H9 (cell line): Measurements from ENCODE around the gene PER2. TPM values are rescaled to one million over a fixed set of nuclear protein-coding genes. Genes with fewer than 3 reads are reported as not detected.

Experiments used
- DNase-seq: peaks from one replicate; pipeline ENCODE4 v3.0.0-alpha.2; 2017
- H2AFZ ChIP-seq: one replicate; pipeline ENCODE4 v1.6.1; 2013; ENCODE audit warnings: mild to moderate bottlenecking, low read length, control low read depth, moderate library complexity
- H2AK5ac ChIP-seq: 2 replicates; pipeline ENCODE4 v1.6.1; 2013; ENCODE audit warnings: low read length, control low read depth, mixed read lengths; ENCODE audit not compliant: insufficient read length
- H2BK120ac ChIP-seq: one replicate; pipeline ENCODE4 v1.6.1; 2013; ENCODE audit warnings: low read depth, mild to moderate bottlenecking, low read length, control low read depth, inconsistent platforms; ENCODE audit not compliant: poor library complexity, severe bottlenecking
- H2BK12ac ChIP-seq: 2 replicates; pipeline ENCODE4 v1.6.1; 2013; ENCODE audit warnings: low read length, control low read depth, mixed read lengths, low read depth; ENCODE audit not compliant: insufficient read length
- H2BK15ac ChIP-seq: 2 replicates; pipeline ENCODE4 v1.6.1; 2013; ENCODE audit warnings: low read depth, low read length, control low read depth
- H2BK20ac ChIP-seq: one replicate; pipeline ENCODE4 v1.6.1; 2013; ENCODE audit warnings: low read depth, mild to moderate bottlenecking, low read length, control low read depth, inconsistent platforms; ENCODE audit not compliant: poor library complexity, severe bottlenecking
- H2BK5ac ChIP-seq: 2 replicates; pipeline ENCODE4 v1.6.1; 2013; ENCODE audit warnings: low read length, control low read depth, mixed read lengths; ENCODE audit not compliant: insufficient read length
- H3K14ac ChIP-seq: 2 replicates; pipeline ENCODE4 v1.6.1; 2013; ENCODE audit warnings: low read length, control low read depth; ENCODE audit not compliant: insufficient read depth
- H3K18ac ChIP-seq: 2 replicates; pipeline ENCODE4 v1.6.1; 2013; ENCODE audit warnings: low read depth, mild to moderate bottlenecking, mixed read lengths, low read length, control low read depth; ENCODE audit not compliant: insufficient read length
- H3K23ac ChIP-seq: 2 replicates; pipeline ENCODE4 v1.6.1; 2013; ENCODE audit warnings: low read length, control low read depth, mixed read lengths, low read depth; ENCODE audit not compliant: insufficient read length
- H3K23me2 ChIP-seq: 2 replicates; pipeline ENCODE4 v1.6.1; 2013; ENCODE audit warnings: low read depth, mild to moderate bottlenecking, mixed read lengths, low read length, control low read depth; ENCODE audit not compliant: insufficient read length, poor library complexity, severe bottlenecking
- H3K27ac ChIP-seq: 2 replicates; pipeline ENCODE4 v1.5.1; 2013; ENCODE audit warnings: low read length, control low read depth, mixed read lengths, low read depth; ENCODE audit not compliant: insufficient read length
- H3K27me3 ChIP-seq: 2 replicates; pipeline ENCODE4 v1.6.1; 2013; ENCODE audit warnings: low read length, control low read depth, inconsistent platforms; ENCODE audit not compliant: insufficient read depth
- H3K4ac ChIP-seq: 2 replicates; pipeline ENCODE4 v1.6.1; 2013; ENCODE audit warnings: low read depth, mild to moderate bottlenecking, control low read depth, inconsistent platforms, low read length, moderate library complexity
- H3K4me1 ChIP-seq: 2 replicates; pipeline ENCODE4 v1.6.1; 2013; ENCODE audit warnings: low read length, control low read depth, inconsistent platforms; ENCODE audit not compliant: insufficient read depth
- H3K4me2 ChIP-seq: 2 replicates; pipeline ENCODE4 v1.6.1; 2013; ENCODE audit warnings: low read length, control low read depth, mixed read lengths; ENCODE audit not compliant: insufficient read length, insufficient read depth
- H3K56ac ChIP-seq: 2 replicates; pipeline ENCODE4 v1.6.1; 2013; ENCODE audit warnings: low read depth, mild to moderate bottlenecking, mixed read lengths, low read length, control low read depth; ENCODE audit not compliant: insufficient read length
- H3K79me1 ChIP-seq: 2 replicates; pipeline ENCODE4 v1.6.1; 2013; ENCODE audit warnings: low read depth, mild to moderate bottlenecking, moderate library complexity, low read length, control low read depth, inconsistent platforms; ENCODE audit not compliant: insufficient read depth, poor library complexity, severe bottlenecking
- H3K79me2 ChIP-seq: 2 replicates; pipeline ENCODE4 v1.6.1; 2013; ENCODE audit warnings: low read length, control low read depth, inconsistent platforms; ENCODE audit not compliant: insufficient read depth
- H3K9ac ChIP-seq: 2 replicates; pipeline ENCODE4 v1.6.1; 2013; ENCODE audit warnings: low read length, control low read depth, mixed read lengths; ENCODE audit not compliant: insufficient read length; ENCODE audit errors: extremely low read depth
- H3K9me3 ChIP-seq: one replicate; pipeline ENCODE4 v1.6.1; 2013; ENCODE audit warnings: low read depth, low read length, inconsistent platforms; ENCODE audit not compliant: control insufficient read depth
- H3T11ph ChIP-seq: one replicate; pipeline ENCODE4 v1.6.1; 2013; ENCODE audit warnings: mild to moderate bottlenecking, low read length, control low read depth, inconsistent platforms
- H4K20me1 ChIP-seq: one replicate; pipeline ENCODE4 v1.6.1; 2013; ENCODE audit not compliant: control insufficient read depth, insufficient read length, insufficient read depth
- H4K5ac ChIP-seq: 2 replicates; pipeline ENCODE4 v1.6.1; 2013; ENCODE audit warnings: low read depth, mild to moderate bottlenecking, mixed read lengths, low read length, control low read depth; ENCODE audit not compliant: insufficient read length
- H4K8ac ChIP-seq: replicated peaks from 2 replicates; pipeline ENCODE4 v1.6.1; 2013; ENCODE audit warnings: low read length, control low read depth, mixed read lengths, low read depth; ENCODE audit not compliant: insufficient read length
- H4K91ac ChIP-seq: 2 replicates; pipeline ENCODE4 v1.6.1; 2013; ENCODE audit warnings: low read depth, mild to moderate bottlenecking, moderate library complexity, mixed read lengths, low read length, control low read depth; ENCODE audit not compliant: insufficient read length
- H3K27ac Mint-ChIP-seq, 3 experiments: 2 replicates in 2 of 3; 3 replicates in 1 of 3; pipeline ENCODE4 v1.8.0; 2020 to 2021; ENCODE audit warnings: mixed read lengths in 3 of 3, mild to moderate bottlenecking in 1 of 3, moderate library complexity in 1 of 3
- H3K27me3 Mint-ChIP-seq: 2 replicates; pipeline ENCODE4 v1.8.0; 2021; ENCODE audit warnings: low read depth, mild to moderate bottlenecking, moderate library complexity, mixed read lengths
- H3K36me3 Mint-ChIP-seq, 3 experiments: 2 replicates in 2 of 3; 3 replicates in 1 of 3; pipeline ENCODE4 v1.8.0; 2020 to 2021; ENCODE audit warnings: low read depth in 3 of 3, mixed read lengths in 3 of 3; ENCODE audit not compliant: insufficient read depth in 1 of 3
- H3K4me1 Mint-ChIP-seq, 2 experiments: 2 replicates each; pipeline ENCODE4 v1.8.0; 2020; ENCODE audit warnings: mixed read lengths in 2 of 2
- H3K4me3 Mint-ChIP-seq, 2 experiments: 2 replicates in 1 of 2; 3 replicates in 1 of 2; pipeline ENCODE4 v1.8.0; 2020 to 2021; ENCODE audit warnings: mild to moderate bottlenecking in 2 of 2, mixed read lengths in 2 of 2, moderate library complexity in 1 of 2
- H3K9me3 Mint-ChIP-seq, 2 experiments: 2 replicates in 1 of 2; 3 replicates in 1 of 2; pipeline ENCODE4 v1.8.0; 2020; ENCODE audit warnings: mild to moderate bottlenecking in 2 of 2, mixed read lengths in 2 of 2, moderate library complexity in 1 of 2
- CTCF ChIP-seq: fragments of 200-600 bp; sonication (generic); conservative IDR thresholded peaks from 3 replicates; pipeline ENCODE4 v1.8.0; 2021; ENCODE audit warnings: antibody characterized with exemption, mild to moderate bottlenecking
- WGBS: extraction: QIAGEN DNeasy Blood & Tissue Kit; methylation state at CpG from one replicate; pipeline ENCODE4 v1.1.7; 2013; ENCODE audit warnings: missing lambda C conversion rate, low lambda C conversion rate, mixed read lengths; ENCODE audit not compliant: insufficient read length; ENCODE audit errors: extremely low coverage; 5-methylcytosine and 5-hydroxymethylcytosine counted together
- total RNA-seq: library from RNA; stranded (reverse); gene quantifications from 2 replicates; pipeline ENCODE4 v1.2.1, GENCODE V29; 2021

Gene PER2
- total RNA-seq, 1 experiment from 2014 or later = 12.9 TPM

DNA sequence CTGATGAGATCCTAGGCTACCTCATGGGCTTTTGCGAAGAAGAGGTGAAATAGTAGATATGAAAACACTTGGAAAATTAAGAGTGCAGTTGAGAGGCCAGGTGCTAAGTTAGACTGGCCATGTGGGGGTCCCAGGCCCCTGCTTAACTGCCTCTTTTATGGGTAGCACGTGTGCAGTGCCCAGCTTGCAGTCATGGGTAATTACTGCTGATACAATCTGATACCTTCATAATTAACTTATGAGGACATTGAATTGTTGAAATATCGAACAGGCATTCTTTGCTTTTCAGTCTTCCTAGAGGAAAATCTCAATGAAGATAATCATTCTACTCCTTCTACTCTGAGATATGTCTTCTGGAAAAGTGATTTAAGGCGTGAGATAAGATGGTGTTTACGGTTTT is 43.5 kb upstream of the PER2 start:
- Histone ChIP-seq H3K27ac (no peak overlapping the region), H2AK5ac (no peak overlapping the region), H2BK5ac (no peak overlapping the region), H2AFZ (no peak overlapping the region), H3K9me3 (no peaks in the 10 kb centered on the region), H2BK12ac (no peak overlapping the region), H4K5ac (no peak overlapping the region), H3T11ph (no peak overlapping the region), H3K9ac (no peak overlapping the region), H3K23ac (no peak overlapping the region), H3K14ac (no peak overlapping the region), H3K79me1 (no peaks in the 10 kb centered on the region), H4K91ac (no peak overlapping the region), H3K27me3 (no peaks in the 10 kb centered on the region), H3K23me2 (no peaks in the 10 kb centered on the region), H4K20me1 (no peaks in the 10 kb centered on the region), H3K18ac (no peak overlapping the region), H2BK15ac (no peak overlapping the region), H3K4ac (no peak overlapping the region), H4K8ac (no peak overlapping the region), H2BK120ac (no peak overlapping the region), H2BK20ac (no peak overlapping the region), H3K79me2 (no peaks in the 10 kb centered on the region), H3K4me2 (no peak overlapping the region), H3K4me1 (no peaks in the 10 kb centered on the region), H3K56ac (no peak overlapping the region)
- no peak for TF ChIP-seq CTCF
- Mint-ChIP-seq H3K36me3 (peaks cover 12 to 38% (median 29%) of the 10 kb centered on the region in 3 experiments), H3K27ac (no peak overlapping the region; a peak in 1 of 7 replicates), H3K9me3 (peaks cover 0 to 3% of the 10 kb centered on the region in 2 experiments; a peak in 2 of 5 replicates), H3K4me3 (no peak overlapping the region), H3K4me1 (no peaks in the 10 kb centered on the region), H3K27me3 (no peaks in the 10 kb centered on the region)
- WGBS = no CpG with 5 or more reads among the region's 5 CpGs
- no peak for DNase-seq
